ENCODE data around the gene MRC1.

DNA sequence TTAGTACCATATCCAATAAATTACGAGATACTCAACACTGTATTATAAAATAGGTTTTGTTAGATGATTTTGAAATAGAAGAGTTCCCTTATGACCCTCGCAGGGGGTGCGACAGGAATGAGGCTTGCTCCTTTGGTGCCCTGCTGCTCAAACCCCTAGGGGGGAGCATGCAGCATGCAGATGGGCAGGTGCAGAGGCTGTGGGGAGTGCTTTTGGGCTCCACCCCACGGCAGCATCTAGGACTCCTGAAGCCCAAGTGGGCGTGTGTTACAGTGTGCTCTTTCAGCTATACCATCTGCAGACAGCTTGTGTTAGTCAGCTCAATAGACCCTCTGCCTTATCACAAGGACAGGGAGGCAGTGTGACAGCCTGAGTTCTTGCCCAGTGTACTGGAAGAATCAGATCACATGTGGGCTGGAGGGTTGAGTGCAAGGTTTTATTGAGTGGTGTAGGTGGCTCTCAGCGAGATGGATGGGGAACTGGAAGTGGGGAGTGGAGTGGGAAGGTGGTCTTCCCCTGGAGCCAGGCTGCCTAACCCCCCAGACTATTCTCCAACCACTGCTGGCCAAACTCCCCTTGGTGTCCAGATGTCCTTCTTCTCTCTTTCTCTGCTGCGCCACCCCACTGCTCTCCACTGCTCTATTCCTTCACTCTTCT, 3.1 kb upstream of the MRC1 start:
- no peak for TF ChIP-seq YY1 (IDR thresholded peaks at IDR 0.05; ENCODE audit: insufficient read depth, insufficient read length)
- no peak for TF ChIP-seq ZNF274 (IDR thresholded peaks at IDR 0.05; ENCODE audit: low read depth, low read length)
- no peak for TF ChIP-seq SUZ12 (IDR thresholded peaks at IDR 0.05; ENCODE audit: extremely low read depth, insufficient read depth, insufficient read length)
